Suprapubic skin (tissue), 4 donors: ENCODE results near the gene SDF2. TPM values are rescaled to one million over a fixed set of nuclear protein-coding genes. Genes with fewer than 3 reads are reported as not detected.

Experiments
- DNase-seq, 2 donors: peaks; one replicate each; pipeline ENCODE4 v3.0.0-alpha.2; 2019; ENCODE audit warnings: low spot score in 2 of 2
- H3K27ac ChIP-seq: fragments of 200-600 bp; sonication (generic); one replicate; pipeline ENCODE4 v1.5.1; 2019
- H3K27me3 ChIP-seq: fragments of 200-600 bp; sonication (generic); one replicate; pipeline ENCODE4 v1.5.1; 2019
- H3K36me3 ChIP-seq: fragments of 200-600 bp; sonication (generic); one replicate; pipeline ENCODE4 v1.5.1; 2019
- H3K4me1 ChIP-seq: fragments of 200-600 bp; sonication (generic); one replicate; pipeline ENCODE4 v1.5.1; 2019
- H3K4me3 ChIP-seq: fragments of 200-600 bp; sonication (generic); one replicate; pipeline ENCODE4 v1.5.1; 2019; ENCODE audit warnings: mild to moderate bottlenecking
- H3K9me3 ChIP-seq: fragments of 200-600 bp; sonication (generic); one replicate; pipeline ENCODE4 v1.5.1; 2019
- CTCF ChIP-seq, 2 donors: fragments of 200-600 bp in 1 of 2; fragments of 450-650 bp in 1 of 2; sonication (generic) in 1 of 2; IDR thresholded peaks; one replicate each; pipeline ENCODE4 v1.5.1; 2016 to 2019; ENCODE audit warnings: antibody characterized with exemption in 2 of 2, mild to moderate bottlenecking in 1 of 2, moderate library complexity in 1 of 2
- EP300 ChIP-seq: sonication (generic); formaldehyde crosslinking; IDR thresholded peaks from one replicate; pipeline ENCODE4 v1.6.1; 2017; ENCODE audit warnings: antibody characterized with exemption
- POLR2A ChIP-seq, 2 donors: fragments of 450-650 bp; IDR thresholded peaks; one replicate each; pipeline ENCODE4 v1.6.1; 2017; ENCODE audit warnings: antibody characterized with exemption in 2 of 2, mild to moderate bottlenecking in 2 of 2, moderate library complexity in 2 of 2
- POLR2AphosphoS5 ChIP-seq, 3 donors: sonication (generic); formaldehyde crosslinking; IDR thresholded peaks; one replicate each; pipeline ENCODE4 v1.6.1; 2017; ENCODE audit warnings: antibody characterized with exemption in 3 of 3
- WGBS: methylation state at CpG from one replicate; pipeline ENCODE4 v1.1.5; 2018; 5-methylcytosine and 5-hydroxymethylcytosine counted together
- total RNA-seq, 4 donors: library from RNA; depleted of rRNA; stranded (reverse); fragments of >200 nt; gene quantifications; one replicate each; pipeline ENCODE4 v1.1.0, GENCODE V29; 2016

Gene SDF2
- total RNA-seq, 4 donors from 2014 or later: 35.8 to 50.3 (median 36.3) TPM

GRCh38 chr17:28700830-28701492 is 39.3 kb upstream of the SDF2 start:
- no peaks in the 10 kb centered on the region for H3K4me1 ChIP-seq
- no peak for TF ChIP-seq POLR2A (IDR thresholded peaks at IDR 0.05)
- TF ChIP-seq CTCF (IDR thresholded peaks at IDR 0.05): no peak
- no peak for TF ChIP-seq POLR2AphosphoS5 (IDR thresholded peaks at IDR 0.05)
- TF ChIP-seq EP300: no peak
- no peaks in the 10 kb centered on the region for H3K9me3 ChIP-seq
- no peaks in the 10 kb centered on the region for H3K27me3 ChIP-seq
- H3K4me3 ChIP-seq: no peak overlapping the region
- H3K27ac ChIP-seq: no peak overlapping the region
- peaks cover 93% of the 10 kb centered on the region for H3K36me3 ChIP-seq
- 90% methylated on average over 9 of the region's 10 CpGs for WGBS
- no peak for DNase-seq

- H3K4me3 ChIP-seq: no peak overlapping the region
- WGBS: 79% methylated on average over 7 of the region's 8 CpGs
- no peaks in the 10 kb centered on the region for H3K9me3 ChIP-seq
- no peaks in the 10 kb centered on the region for H3K27me3 ChIP-seq
- peaks cover 100% of the 10 kb centered on the region for H3K36me3 ChIP-seq
- DNase-seq: no peak
- no peak overlapping the region for H3K27ac ChIP-seq
- no peaks in the 10 kb centered on the region for H3K4me1 ChIP-seq
- no peak for TF ChIP-seq EP300
- TF ChIP-seq CTCF (IDR thresholded peaks at IDR 0.05): no peak
- TF ChIP-seq POLR2A (IDR thresholded peaks at IDR 0.05): no peak
- TF ChIP-seq POLR2AphosphoS5 (IDR thresholded peaks at IDR 0.05): no peak
Measured at GRCh38 chr17:28700278-28700677, 38.6 kb upstream of the SDF2 start.

- Histone ChIP-seq H3K9me3 (no peaks in the 10 kb centered on the region), H3K27me3 (no peaks in the 10 kb centered on the region), H3K27ac (no peak overlapping the region), H3K4me1 (no peaks in the 10 kb centered on the region), H3K36me3 (peaks cover 100% of the 10 kb centered on the region), H3K4me3 (no peak overlapping the region)
- 88% methylated on average over 6 of the region's 6 CpGs for WGBS
- DNase-seq: no peak
- TF ChIP-seq POLR2AphosphoS5 (IDR thresholded peaks at IDR 0.05) (no peak), CTCF (IDR thresholded peaks at IDR 0.05) (no peak), EP300 (no peak), POLR2A (IDR thresholded peaks at IDR 0.05) (no peak)
Measured at GRCh38 chr17:28698253-28698941, 36.7 kb upstream of the SDF2 start.

- 54% methylated on average over 1 of the region's 1 CpG for WGBS
- Histone ChIP-seq H3K4me1 (no peaks in the 10 kb centered on the region), H3K27ac (no peak overlapping the region), H3K4me3 (no peak overlapping the region), H3K27me3 (no peaks in the 10 kb centered on the region), H3K9me3 (no peaks in the 10 kb centered on the region), H3K36me3 (peaks cover 100% of the 10 kb centered on the region)
- DNase-seq: no peak
- TF ChIP-seq CTCF (IDR thresholded peaks at IDR 0.05) (no peak), POLR2A (IDR thresholded peaks at IDR 0.05) (no peak), POLR2AphosphoS5 (IDR thresholded peaks at IDR 0.05) (no peak), EP300 (no peak)
Measured at GRCh38 chr17:28693869-28694268, 32.2 kb upstream of the SDF2 start.

GRCh38 chr17:28689011-28689410 is 27.3 kb upstream of the SDF2 start:
- TF ChIP-seq POLR2A (IDR thresholded peaks at IDR 0.05) (no peak), EP300 (no peak), POLR2AphosphoS5 (IDR thresholded peaks at IDR 0.05) (no peak), CTCF (IDR thresholded peaks at IDR 0.05) (no peak)
- Histone ChIP-seq H3K4me3 (no peak overlapping the region), H3K4me1 (peaks cover 5% of the 10 kb centered on the region), H3K36me3 (peaks cover 100% of the 10 kb centered on the region), H3K27me3 (no peaks in the 10 kb centered on the region), H3K27ac (no peak overlapping the region), H3K9me3 (no peaks in the 10 kb centered on the region)
- no peak for DNase-seq
- WGBS: 100% methylated on average over 3 of the region's 3 CpGs
